AG04450 (cell line): ENCODE results near the gene NUDT7. TPM values are rescaled to one million over a fixed set of nuclear protein-coding genes. Genes with fewer than 3 reads are reported as not detected.

Source experiments
- CTCF ChIA-PET: fragments of 300-600, 350-600 bp; formaldehyde crosslinking; extraction: SDS; loops from one replicate; lab custom pipeline; 2022; ENCODE audit warnings: antibody characterized with exemption, inconsistent platforms; lab: Charles Lee
- POLR2A ChIA-PET: fragments of 350-600 bp; formaldehyde crosslinking; extraction: SDS; loops from one replicate; lab custom pipeline; 2021; ENCODE audit warnings: antibody characterized with exemption, inconsistent platforms; lab: Yijun Ruan, JAX
- DNase-seq: peaks from one replicate; pipeline ENCODE4 v3.0.0-alpha.2; 2011; ENCODE audit warnings: low read depth, low spot score
- H3K27ac ChIP-seq: one replicate; pipeline ENCODE4 v1.5.1; 2012; ENCODE audit warnings: low read depth, low read length, control low read depth
- H3K27me3 ChIP-seq: one replicate; pipeline ENCODE4 v1.6.0; 2012; ENCODE audit warnings: low read length; ENCODE audit not compliant: control insufficient read depth, insufficient read depth
- H3K4me3 ChIP-seq: 2 replicates; pipeline ENCODE4 v1.5.1; 2011; ENCODE audit warnings: mild to moderate bottlenecking, low read depth, low read length, control low read depth
- H3K9me3 ChIP-seq: 2 replicates; pipeline ENCODE4 v1.5.1; 2012; ENCODE audit warnings: low read length; ENCODE audit not compliant: control insufficient read depth, insufficient read depth
- CTCF ChIP-seq: IDR thresholded peaks from 2 replicates; pipeline ENCODE4 v1.5.1; 2011; ENCODE audit warnings: low read depth, low read length, control low read depth, inconsistent platforms
- polyA plus RNA-seq: library from polyadenylated mRNA; depleted of rRNA; stranded (reverse); fragments of >200 nt; gene quantifications from 2 replicates; pipeline ENCODE4 v1.2.3, GENCODE V29; 2011

Gene NUDT7
- polyA plus RNA-seq, 1 experiment, result 19.3 TPM

GRCh38 chr16:77684181-77684526 is 38.2 kb upstream of the NUDT7 start:
- Histone ChIP-seq H3K27ac (no peak overlapping the region), H3K4me3 (no peak overlapping the region), H3K9me3 (no peaks in the 10 kb centered on the region), H3K27me3 (peaks cover 19% of the 10 kb centered on the region)
- no peak for TF ChIP-seq CTCF
- CTCF ChIA-PET, result interaction anchor here (1.3 to 1.5 kb wide), 2 partner anchors 9 to 288 kb away, joined by 4 to 5 read pairs; no protein-coding TSS in a partner anchor
- POLR2A ChIA-PET, result no interaction called here
- DNase-seq, result no peak

- POLR2A ChIA-PET, result no interaction called here
- no peak for DNase-seq
- no peak overlapping the region for H3K4me3 ChIP-seq
- CTCF ChIA-PET, result interaction anchor here (2.8 kb wide), 1 partner anchor 12 kb away, joined by 10 read pairs; no protein-coding TSS in a partner anchor
- H3K27ac ChIP-seq, result no peak overlapping the region
- H3K27me3 ChIP-seq, result peaks cover 22% of the 10 kb centered on the region
- no peaks in the 10 kb centered on the region for H3K9me3 ChIP-seq
- TF ChIP-seq CTCF, result no peak
Measured at GRCh38 chr16:77686385-77686784, 35.9 kb upstream of the NUDT7 start.

GRCh38 chr16:77689971-77690370 is 32.3 kb upstream of the NUDT7 start:
- TF ChIP-seq CTCF, result no peak
- no peak overlapping the region for H3K27ac ChIP-seq
- peaks cover 14% of the 10 kb centered on the region for H3K27me3 ChIP-seq
- ChIA-PET POLR2A (no interaction called here), CTCF (no interaction called here)
- H3K9me3 ChIP-seq, result no peaks in the 10 kb centered on the region
- no peak overlapping the region for H3K4me3 ChIP-seq
- no peak for DNase-seq

GRCh38 chr16:77690416-77690815 is 31.9 kb upstream of the NUDT7 start:
- Histone ChIP-seq H3K27ac (no peak overlapping the region), H3K4me3 (no peak overlapping the region), H3K9me3 (no peaks in the 10 kb centered on the region), H3K27me3 (peaks cover 14% of the 10 kb centered on the region)
- ChIA-PET POLR2A (no interaction called here), CTCF (no interaction called here)
- no peak for TF ChIP-seq CTCF
- no peak for DNase-seq

GRCh38 chr16:77692612-77693011 is 29.7 kb upstream of the NUDT7 start:
- Histone ChIP-seq H3K27me3 (peaks cover 16% of the 10 kb centered on the region), H3K27ac (no peak overlapping the region), H3K4me3 (no peak overlapping the region), H3K9me3 (no peaks in the 10 kb centered on the region)
- no peak for TF ChIP-seq CTCF
- DNase-seq, result no peak
- CTCF ChIA-PET, result no interaction called here
- POLR2A ChIA-PET, result no interaction called here
